ENCODE results near the gene JHY. TPM values are rescaled to one million over a fixed set of nuclear protein-coding genes. Genes with fewer than 3 reads are reported as not detected.

The JHY gene
- total and polyA plus RNA-seq, 8 donors: 0.45 to 13.4 (median 1.4) TPM; not detected in 1

GRCh38 chr11:122995526-122995925 is 113.0 kb downstream of the JHY start:
- no peaks in the 10 kb centered on the region for H3K4me1 ChIP-seq
- intact Hi-C loops (cut with DNase I; ENCODE audit: low total_unique reads): no loop called here
- H3K4me3 ChIP-seq: no peak overlapping the region
- no peaks in the 10 kb centered on the region for H3K36me3 ChIP-seq
- no peaks in the 10 kb centered on the region for H3K9me3 ChIP-seq
- DNase-seq: no peak
- H3K27ac ChIP-seq: no peak overlapping the region
- peaks cover 0 to 74% (median 0%) of the 10 kb centered on the region in 3 donors for H3K27me3 ChIP-seq
- no peak for TF ChIP-seq EP300 (IDR thresholded peaks at IDR 0.05)
- no peak for TF ChIP-seq POLR2A (IDR thresholded peaks at IDR 0.05)
- TF ChIP-seq CTCF (IDR thresholded peaks at IDR 0.05): no peak
- TF ChIP-seq POLR2AphosphoS5 (IDR thresholded peaks at IDR 0.05): no peak
- WGBS, 5 donors: 9 to 30% (median 16%) methylated on average over 3 of the region's 3 CpGs

DNA sequence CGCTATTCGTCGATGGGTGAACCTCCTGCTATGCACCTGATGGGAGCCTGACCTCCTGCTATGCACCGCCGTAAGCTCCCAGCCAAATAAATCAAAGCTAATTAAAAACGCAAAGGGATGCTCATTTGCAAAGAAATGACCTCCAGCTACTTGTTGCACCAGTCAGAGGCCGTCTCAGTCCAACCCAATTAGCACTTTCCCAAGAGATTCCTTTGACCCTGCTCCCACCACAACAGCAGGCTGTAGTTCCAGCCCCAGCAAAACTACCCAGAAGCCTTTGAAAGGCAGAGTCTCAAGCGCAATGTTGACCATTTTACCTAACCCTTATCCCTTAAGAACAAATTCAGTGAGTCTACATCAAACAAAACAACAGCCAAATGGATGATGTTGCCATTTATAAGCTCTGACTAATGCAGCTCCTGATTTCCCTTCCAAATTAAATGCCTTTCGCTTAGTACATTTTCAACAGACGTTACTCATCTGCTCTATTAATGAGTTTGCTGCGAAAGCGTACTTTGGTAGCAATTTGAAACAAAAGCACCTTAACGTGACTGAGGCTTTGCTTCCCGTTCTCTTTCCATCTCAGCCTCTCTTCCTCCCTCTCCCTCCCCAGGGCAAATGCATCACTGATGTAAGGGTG is 116.3 kb downstream of the JHY start:
- Histone ChIP-seq H3K9me3 (no peaks in the 10 kb centered on the region), H3K27me3 (peaks cover 0 to 51% (median 0%) of the 10 kb centered on the region in 3 donors), H3K36me3 (no peaks in the 10 kb centered on the region), H3K27ac (no peak overlapping the region), H3K4me3 (no peak overlapping the region), H3K4me1 (no peaks in the 10 kb centered on the region)
- 31 to 45% (median 38%) methylated on average over 14 of the region's 14 CpGs for WGBS, 5 donors
- intact Hi-C loops (cut with DNase I; ENCODE audit: low total_unique reads): no loop called here
- no peak for DNase-seq
- TF ChIP-seq CTCF (IDR thresholded peaks at IDR 0.05): no peak
- TF ChIP-seq POLR2A (IDR thresholded peaks at IDR 0.05): no peak
- TF ChIP-seq EP300 (IDR thresholded peaks at IDR 0.05): no peak
- no peak for TF ChIP-seq POLR2AphosphoS5 (IDR thresholded peaks at IDR 0.05)

- Histone ChIP-seq H3K27ac (no peak overlapping the region), H3K4me1 (no peaks in the 10 kb centered on the region), H3K27me3 (peaks cover 0 to 34% (median 0%) of the 10 kb centered on the region in 3 donors), H3K9me3 (no peaks in the 10 kb centered on the region), H3K36me3 (no peaks in the 10 kb centered on the region), H3K4me3 (no peak overlapping the region)
- no peak for DNase-seq
- TF ChIP-seq POLR2AphosphoS5 (IDR thresholded peaks at IDR 0.05) (no peak), POLR2A (IDR thresholded peaks at IDR 0.05) (no peak), CTCF (IDR thresholded peaks at IDR 0.05) (no peak), EP300 (IDR thresholded peaks at IDR 0.05) (no peak)
- 76 to 89% (median 86%) methylated on average over 5 of the region's 5 CpGs for WGBS, 5 donors
- intact Hi-C loops (cut with DNase I; ENCODE audit: low total_unique reads): no loop called here
These were observed 118.2 kb downstream of the JHY start for GRCh38 chr11:123000721-123001120.

- peaks cover 0 to 13% (median 0%) of the 10 kb centered on the region in 3 donors for H3K27me3 ChIP-seq
- H3K4me1 ChIP-seq: no peaks in the 10 kb centered on the region
- intact Hi-C loops (cut with DNase I; ENCODE audit: low total_unique reads): no loop called here
- no peak for DNase-seq
- TF ChIP-seq CTCF (IDR thresholded peaks at IDR 0.05) (no peak), EP300 (IDR thresholded peaks at IDR 0.05) (no peak), POLR2A (IDR thresholded peaks at IDR 0.05) (no peak), POLR2AphosphoS5 (IDR thresholded peaks at IDR 0.05) (no peak)
- H3K27ac ChIP-seq: no peak overlapping the region
- no peak overlapping the region for H3K4me3 ChIP-seq
- H3K36me3 ChIP-seq: no peaks in the 10 kb centered on the region
- no peaks in the 10 kb centered on the region for H3K9me3 ChIP-seq
- WGBS, 5 donors: 64 to 82% (median 79%) methylated on average over 5 of the region's 5 CpGs
These were observed 124.4 kb downstream of the JHY start for GRCh38 chr11:123006860-123007542.

Small RNA genes lying within 50 kb of the gene (small RNA-seq; reads per million reads assigned to genes)
- gene RNU4-23P: 0 reads per million in 4 donors

Other genes with a start within 250 kb of the JHY start
- 10 to 100 TPM in 2 of 5 donors, 1 to 10 TPM in 3; 2.9 to 60.5 (median 9.4) TPM for gene UBASH3B, start 227.0 kb upstream of the JHY start, total RNA-seq
- gene UBASH3B, start 227.0 kb upstream of the JHY start, polyA plus RNA-seq: 1 to 10 TPM in 2 of 3 donors, under 1 TPM in 1; 0.58 to 2.3 (median 1.8) TPM
- 1 to 10 TPM in 1 of 5 donors, not detected in 4; 4.6 TPM for gene CRTAM, start 44.3 kb upstream of the JHY start, total RNA-seq
- under 1 TPM in 1 of 3 donors, not detected in 2; 0.08 TPM for gene CRTAM, start 44.3 kb upstream of the JHY start, polyA plus RNA-seq
- gene BSX, start 99.1 kb downstream of the JHY start, total RNA-seq: not detected
- not detected for gene BSX, start 99.1 kb downstream of the JHY start, polyA plus RNA-seq
- 1,000 to 10,000 TPM in 1 of 5 donors, 100 to 1,000 TPM in 4; 380 to 1,244 (median 728) TPM for gene HSPA8, start 179.4 kb downstream of the JHY start, total RNA-seq
- 100 to 1,000 TPM; 187 to 666 (median 428) TPM for gene HSPA8, start 179.4 kb downstream of the JHY start, polyA plus RNA-seq

All from stomach (tissue), 9 donors.